ELR (cell line): ENCODE data around the gene GSG1L.
"Not testable (repeated sequence)": the region's sequence is repeated elsewhere in the genome, so short reads cannot be mapped to it uniquely, and the experiment has no call there.

Source experiments
- DNase-seq: peaks from one replicate; pipeline ENCODE4 v3.0.0-alpha.2; 2015; ENCODE audit warnings: low read depth

The GSG1L gene

DNA sequence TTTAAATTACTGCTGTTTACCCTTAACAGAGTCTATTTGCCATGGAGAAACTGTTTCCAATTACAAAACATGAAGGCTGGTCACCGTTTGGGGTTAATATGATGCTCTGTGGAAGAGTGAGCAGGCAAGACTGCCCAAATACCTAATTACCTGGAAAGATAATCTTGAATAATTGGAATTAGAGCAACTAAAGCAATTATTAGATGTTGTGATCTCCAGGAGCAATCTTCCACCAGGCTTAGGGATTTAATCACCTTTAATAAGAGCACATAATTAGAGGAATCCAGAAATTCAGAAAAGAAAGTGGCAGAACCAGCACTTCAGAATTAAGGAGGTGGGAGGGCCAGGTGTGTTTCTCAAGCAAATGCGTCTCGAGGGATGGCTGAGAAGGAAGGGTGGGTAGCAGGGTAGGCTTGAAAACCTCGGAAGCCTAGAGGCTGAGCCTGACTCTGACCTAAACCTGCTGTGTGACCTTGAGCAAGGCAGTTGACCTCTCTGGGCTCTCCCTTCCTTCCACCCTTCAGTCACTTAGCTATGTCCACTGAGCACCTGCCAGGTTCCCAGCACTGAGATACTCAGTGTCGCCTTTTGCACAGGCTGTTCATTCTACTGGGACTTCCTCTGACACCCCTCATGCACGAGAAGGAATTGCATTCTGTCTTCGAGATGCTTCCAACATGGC lies 113.2 kb downstream of the GSG1L start:
- DNase-seq: no peak

DNA sequence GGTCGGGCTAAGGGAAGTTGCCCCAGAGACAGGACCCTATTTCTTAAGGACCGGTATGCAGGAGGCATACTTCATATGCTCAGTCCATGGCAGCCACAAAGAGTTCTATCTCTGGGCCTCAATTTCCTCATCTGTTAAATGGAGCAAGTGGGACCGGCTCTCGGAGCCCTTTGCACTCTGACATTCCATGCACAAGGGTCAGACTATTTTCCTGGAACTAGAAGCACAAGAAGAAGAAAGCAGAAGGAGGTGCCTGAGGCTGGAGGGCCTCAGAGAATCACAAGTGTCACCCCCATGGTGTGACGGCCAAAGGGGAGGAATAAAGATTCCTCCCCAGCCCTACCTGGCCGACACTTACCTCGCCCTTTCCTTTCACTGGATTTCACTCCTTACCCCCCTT lies 115.8 kb downstream of the GSG1L start:
- DNase-seq: no peak

DNA sequence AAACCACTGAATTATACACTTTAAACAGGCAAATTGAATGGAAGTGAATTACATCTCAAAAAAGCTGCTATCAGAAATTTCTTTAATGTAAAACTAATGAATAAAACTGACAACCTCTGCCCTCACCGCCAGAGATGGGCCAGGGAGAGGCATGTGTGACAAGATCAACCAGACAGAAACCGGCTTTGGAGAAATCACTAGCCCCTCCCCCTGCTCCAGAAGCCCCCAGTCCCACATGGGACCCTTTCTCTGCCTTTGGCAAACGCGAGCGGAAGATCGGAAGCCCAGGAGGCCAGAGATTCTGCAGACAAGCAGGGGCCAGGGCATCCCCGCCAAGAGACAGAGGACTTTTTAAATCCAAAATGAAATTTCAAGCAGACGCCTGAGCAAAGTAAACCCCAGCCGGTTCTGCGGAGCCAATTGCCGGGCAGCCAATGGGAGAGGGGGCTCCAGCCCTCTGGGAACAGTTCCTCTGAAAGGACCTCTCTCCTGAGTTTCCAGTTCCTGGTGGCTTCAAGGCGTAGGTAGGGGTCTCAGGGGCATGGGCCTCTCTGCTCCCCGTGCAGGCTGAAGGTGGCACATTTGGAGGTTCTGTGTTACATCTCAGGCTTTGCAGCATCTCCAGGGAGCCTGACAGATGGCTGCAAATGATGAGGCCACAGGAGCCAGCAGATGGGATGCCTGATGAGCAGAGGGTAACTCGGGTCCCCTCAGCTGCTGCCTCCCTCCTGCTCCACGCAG lies 118.1 kb downstream of the GSG1L start:
- no peak for DNase-seq

DNA sequence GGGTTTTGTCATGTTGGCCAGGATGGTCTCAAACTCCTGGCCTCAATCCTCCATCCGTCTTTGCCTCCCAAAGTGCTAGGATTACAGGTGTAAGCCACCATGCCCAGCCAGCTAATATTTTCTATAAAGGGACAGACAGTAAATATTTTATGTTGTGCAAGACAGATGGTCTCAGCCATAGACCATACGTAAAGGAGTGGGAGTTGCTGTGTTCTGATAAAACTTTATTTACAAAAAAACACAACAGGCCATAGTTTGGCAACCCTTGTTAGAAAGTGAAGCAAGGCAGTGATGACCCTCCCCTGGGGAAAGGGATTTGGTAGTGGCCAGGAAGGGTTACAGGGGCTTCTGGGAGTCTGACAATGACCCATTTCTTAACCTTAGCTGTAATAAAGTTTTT lies 119.7 kb downstream of the GSG1L start:
- DNase-seq: no peak

DNA sequence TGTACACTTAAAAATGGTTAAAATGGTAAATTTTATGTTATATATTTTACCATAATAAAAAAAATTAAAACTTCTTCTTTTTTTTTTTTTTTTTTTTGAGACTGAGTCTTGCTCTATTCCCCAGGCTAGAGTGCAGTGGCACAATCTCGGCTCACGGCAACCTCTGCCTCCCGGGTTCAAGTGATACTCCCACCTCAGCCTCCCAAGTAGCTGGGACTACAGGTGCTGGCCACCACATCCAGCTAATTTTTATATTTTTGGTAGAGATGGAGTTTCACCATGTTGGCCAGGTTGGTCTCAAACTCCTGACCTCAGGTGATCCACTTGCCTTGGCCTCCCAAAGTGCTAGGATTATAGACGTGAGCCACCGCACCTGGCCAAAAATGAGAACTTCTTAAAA lies 121.4 kb downstream of the GSG1L start:
- not testable (repeated sequence) for DNase-seq

DNA sequence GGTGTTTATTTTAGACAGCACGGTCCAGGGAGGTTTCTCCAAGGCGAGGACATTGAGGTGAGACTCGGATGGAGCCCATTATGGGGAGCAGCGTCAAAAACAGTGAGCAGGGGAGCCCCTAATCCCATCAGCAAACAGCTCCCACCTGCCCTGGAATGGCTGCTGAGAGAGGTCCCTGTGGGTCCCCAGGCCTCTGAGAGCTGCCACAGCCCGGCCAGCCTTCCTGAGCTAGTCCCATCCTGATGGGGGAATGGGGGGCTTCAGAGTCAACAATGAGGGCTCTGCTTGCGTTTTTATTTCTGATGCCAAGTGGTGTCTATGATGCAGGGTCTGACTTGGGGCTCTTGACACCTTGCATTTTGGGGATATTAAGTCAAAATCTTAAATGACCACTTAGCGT lies 128.4 kb downstream of the GSG1L start:
- no peak for DNase-seq

DNA sequence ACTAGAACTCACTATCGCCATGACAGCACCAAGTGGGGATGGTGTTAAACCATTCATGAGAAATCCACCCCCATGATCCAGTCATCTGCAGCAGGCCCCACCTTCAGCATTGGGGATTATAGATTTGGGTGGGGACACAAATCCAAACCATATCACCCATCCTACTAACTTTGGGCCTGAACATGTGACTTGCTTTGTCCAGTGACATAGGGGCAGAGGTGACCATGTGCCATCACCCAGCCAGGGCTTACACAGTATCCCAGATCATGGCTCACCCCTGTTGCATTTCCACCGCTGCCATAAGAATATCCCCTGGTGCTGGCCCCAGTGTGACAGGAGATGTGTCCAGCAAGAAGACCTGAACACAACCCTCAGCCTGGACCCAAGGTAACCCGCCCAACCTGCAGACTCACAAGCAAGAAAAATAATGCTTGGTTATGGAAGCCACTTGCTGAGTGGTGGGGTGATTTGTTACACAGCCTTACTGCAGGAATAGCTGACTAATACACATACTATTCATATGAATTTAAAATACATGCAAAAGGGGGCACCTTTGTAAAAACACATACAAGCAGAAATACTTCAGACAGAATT lies 130.9 kb downstream of the GSG1L start:
- no peak for DNase-seq

GRCh38 chr16:27929818-27930217 lies 133.7 kb downstream of the GSG1L start:
- DNase-seq: no peak

DNA sequence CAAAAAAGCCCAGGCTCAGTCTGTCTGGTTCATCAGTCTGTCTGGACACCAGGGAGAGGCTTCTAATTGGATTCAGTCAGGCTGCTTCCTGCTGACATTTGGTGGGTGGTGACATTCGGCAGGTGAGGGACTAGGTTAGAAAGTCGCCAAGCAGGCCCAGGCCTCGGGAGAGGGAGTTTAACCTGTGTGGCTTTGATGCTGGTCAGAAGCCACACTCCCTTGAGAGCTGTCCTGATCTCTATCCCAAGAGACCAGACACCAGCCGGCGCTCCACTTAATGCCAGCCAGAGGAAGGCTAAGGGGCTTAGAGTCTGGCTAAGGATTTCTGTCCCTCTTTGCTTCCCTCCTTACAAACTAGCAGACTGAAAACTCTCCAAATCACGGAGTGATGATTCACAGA lies 135.0 kb downstream of the GSG1L start:
- DNase-seq: no peak

GRCh38 chr16:27927266-27927901 lies 136.1 kb downstream of the GSG1L start:
- DNase-seq: no peak

DNA sequence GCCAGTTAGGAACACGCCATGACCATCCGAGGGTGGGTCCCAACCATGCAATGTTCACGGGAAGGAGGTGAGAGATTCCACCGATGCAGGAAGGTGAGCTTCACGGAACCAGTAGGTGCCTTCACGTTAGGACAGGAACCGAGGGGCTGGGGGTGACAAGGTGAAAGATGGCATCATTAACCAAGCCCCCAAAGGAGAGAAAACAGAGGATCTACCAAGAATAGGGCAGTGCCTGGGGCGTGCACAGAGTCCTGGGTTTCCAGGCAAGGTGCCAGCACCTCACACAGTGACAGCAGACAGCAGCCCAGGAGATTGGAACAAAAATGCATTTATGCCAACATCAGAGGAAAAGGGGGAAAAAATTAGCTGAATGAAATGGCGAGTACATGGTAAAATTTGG lies 137.9 kb downstream of the GSG1L start:
- DNase-seq: no peak

- DNase-seq: peak; percentile 27
These were observed 138.9 kb downstream of the GSG1L start for GRCh38 chr16:27924411-27925118.

- DNase-seq: no peak
These were observed 139.8 kb downstream of the GSG1L start for GRCh38 chr16:27923751-27924150.

DNA sequence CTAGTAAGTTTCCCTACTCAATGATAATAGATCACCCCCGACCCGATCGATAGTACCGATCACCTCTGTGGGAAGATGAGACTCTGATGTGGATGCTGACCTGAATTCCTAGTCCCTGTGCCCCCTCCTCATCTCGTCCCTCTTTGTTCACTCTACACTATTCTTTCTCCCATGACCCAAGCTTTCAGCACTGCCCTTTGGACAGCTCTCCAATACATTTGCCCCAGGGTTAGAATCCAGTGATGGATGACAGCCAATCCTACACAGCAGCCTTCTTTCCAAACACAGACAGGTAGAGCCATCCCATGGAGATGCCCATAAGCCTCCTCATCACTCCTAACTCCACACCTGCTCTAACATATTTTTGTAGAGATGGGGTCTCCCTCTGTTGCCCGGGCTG lies 141.1 kb downstream of the GSG1L start:
- no peak for DNase-seq

- DNase-seq: no peak
These were observed 142.4 kb downstream of the GSG1L start for GRCh38 chr16:27921134-27921533.

DNA sequence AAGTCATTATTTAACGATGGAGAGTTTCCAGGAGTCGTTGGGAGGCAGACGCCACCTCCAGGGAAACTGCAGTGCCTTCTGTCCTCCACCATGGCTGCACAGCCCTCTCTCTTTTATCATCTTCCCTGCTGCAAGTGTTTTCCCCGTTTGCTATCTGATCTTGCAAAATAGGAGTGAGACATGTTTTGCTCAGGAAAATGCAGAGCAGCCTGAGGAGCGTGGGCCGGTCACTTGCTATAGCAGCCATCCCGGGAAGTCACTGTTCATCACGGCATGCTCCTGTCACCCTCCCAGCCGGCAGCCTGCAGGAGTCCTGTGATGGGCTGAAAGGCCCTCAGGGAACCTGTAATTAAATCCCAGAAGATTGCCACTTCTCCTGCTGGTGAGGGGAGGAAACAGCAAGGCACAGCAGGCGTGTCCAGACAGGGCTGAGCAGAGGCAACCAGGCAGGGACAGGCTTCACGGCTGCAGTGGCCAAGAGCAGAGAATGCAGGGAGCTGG lies 143.1 kb downstream of the GSG1L start:
- DNase-seq: peak; percentile 40

DNA sequence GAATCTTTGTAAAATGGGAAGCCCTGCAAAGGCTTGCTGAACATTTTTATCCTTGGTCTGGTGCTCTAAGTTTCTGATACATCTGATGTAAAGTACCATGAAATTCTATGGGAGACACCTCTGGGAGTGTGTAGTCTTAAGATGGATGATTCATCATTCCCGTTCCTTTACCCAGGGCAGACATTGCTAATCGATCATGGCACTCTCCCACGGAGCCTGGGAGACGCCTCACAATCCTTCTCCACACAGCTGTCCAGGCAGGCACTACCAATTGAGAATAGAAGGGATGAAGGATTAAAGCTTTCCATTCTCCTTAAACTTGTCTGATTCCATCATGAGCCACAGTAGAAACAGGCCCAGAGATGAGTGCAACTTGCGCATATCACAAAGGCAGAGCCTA lies 144.8 kb downstream of the GSG1L start:
- peak; percentile 43 for DNase-seq

DNA sequence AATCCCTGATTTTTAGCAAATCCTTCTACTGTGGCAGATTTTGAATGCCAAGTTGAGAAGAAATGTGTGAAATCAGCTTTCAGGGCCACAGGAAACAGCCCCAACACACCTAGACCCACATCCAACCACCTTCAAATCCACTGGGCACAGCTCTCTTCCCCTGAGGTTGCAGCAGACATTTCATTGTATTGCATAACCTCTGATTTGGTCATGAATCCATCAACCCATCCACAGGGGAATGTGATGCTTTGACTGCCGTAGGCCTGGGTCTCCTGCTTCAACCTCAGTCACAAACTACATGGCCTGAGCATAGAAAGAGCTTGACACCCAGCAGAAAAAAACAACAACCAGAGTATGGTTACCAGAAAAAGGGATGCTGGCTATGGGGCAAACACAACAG lies 145.6 kb downstream of the GSG1L start:
- no peak for DNase-seq

GRCh38 chr16:27911486-27911885 lies 152.0 kb downstream of the GSG1L start:
- no peak for DNase-seq

GRCh38 chr16:27907457-27907972 lies 156.0 kb downstream of the GSG1L start:
- no peak for DNase-seq

GRCh38 chr16:27906883-27907282 lies 156.6 kb downstream of the GSG1L start:
- no peak for DNase-seq
